Activated T-cell treated with anti-CD3 and anti-CD28 coated beads for 1 hour (primary cell): Measurements from ENCODE around the gene HCN1.

ENCODE experiments used
- DNase-seq: peaks from one replicate; pipeline ENCODE4 v3.0.0-alpha.2; 2020; ENCODE audit warnings: low read depth

The HCN1 gene

GRCh38 chr5:45696206-45696836 lies at the start of gene HCN1:
HCN1 (minus strand) TSS chr5:45696380.
- no peak for DNase-seq

- no peak for DNase-seq
These were observed 44.9 kb upstream of the HCN1 start for GRCh38 chr5:45741110-45741509.

GRCh38 chr5:45737153-45737552 lies 41.0 kb upstream of the HCN1 start:
- DNase-seq = no peak

- DNase-seq = no peak
These were observed 29.4 kb upstream of the HCN1 start for GRCh38 chr5:45725537-45725936.

- DNase-seq = no peak
These were observed 1.0 kb upstream of the HCN1 start for GRCh38 chr5:45697201-45697600.

GRCh38 chr5:45695804-45696156 lies 400 bp downstream of the HCN1 start:
- no peak for DNase-seq

GRCh38 chr5:45694971-45695803 lies 993 bp downstream of the HCN1 start:
- DNase-seq = no peak

GRCh38 chr5:45694255-45694814 lies 1.8 kb downstream of the HCN1 start:
- no peak for DNase-seq

GRCh38 chr5:45692481-45692880 lies 3.7 kb downstream of the HCN1 start:
- DNase-seq = no peak

- no peak for DNase-seq
These were observed 4.5 kb downstream of the HCN1 start for GRCh38 chr5:45691656-45692055.

- DNase-seq = no peak
These were observed 8.5 kb downstream of the HCN1 start for GRCh38 chr5:45687701-45688100.

- no peak for DNase-seq
These were observed 9.6 kb downstream of the HCN1 start for GRCh38 chr5:45686620-45687019.

- DNase-seq = no peak
These were observed 12.1 kb downstream of the HCN1 start for GRCh38 chr5:45684118-45684517.

GRCh38 chr5:45680950-45681349 lies 15.2 kb downstream of the HCN1 start:
- DNase-seq = no peak

GRCh38 chr5:45677524-45677923 lies 18.7 kb downstream of the HCN1 start:
- DNase-seq = no peak

- DNase-seq = no peak
These were observed 23.9 kb downstream of the HCN1 start for GRCh38 chr5:45672271-45672670.

- no peak for DNase-seq
These were observed 47.4 kb downstream of the HCN1 start for GRCh38 chr5:45648744-45649143.

- no peak for DNase-seq
These were observed 53.1 kb downstream of the HCN1 start for GRCh38 chr5:45643056-45643455.

- no peak for DNase-seq
These were observed 53.8 kb downstream of the HCN1 start for GRCh38 chr5:45642370-45642769.

GRCh38 chr5:45639040-45639439 lies 57.1 kb downstream of the HCN1 start:
- no peak for DNase-seq

GRCh38 chr5:45627076-45627656 lies 69.0 kb downstream of the HCN1 start:
- no peak for DNase-seq

GRCh38 chr5:45623832-45624231 lies 72.3 kb downstream of the HCN1 start:
- DNase-seq = no peak

GRCh38 chr5:45622365-45622764 lies 73.8 kb downstream of the HCN1 start:
- no peak for DNase-seq
